Ramos (cell line): ENCODE results near the gene RNF130.
"Not testable (repeated sequence)": the region's sequence is repeated elsewhere in the genome, so short reads cannot be mapped to it uniquely, and the experiment has no call there.

Experiments
- in situ Hi-C: fragments of 300-500 bp; cut with MboI; formaldehyde crosslinking; loops from one replicate; pipeline ENCODE4 v1.14.3; 2022; ENCODE audit warnings: low sequenced_read_pairs; ENCODE audit not compliant: unreplicated experiment

Gene RNF130

GRCh38 chr5:179990525-179990924 is 81.0 kb downstream of the RNF130 start:
- in situ Hi-C loops, result not testable (repeated sequence)

DNA sequence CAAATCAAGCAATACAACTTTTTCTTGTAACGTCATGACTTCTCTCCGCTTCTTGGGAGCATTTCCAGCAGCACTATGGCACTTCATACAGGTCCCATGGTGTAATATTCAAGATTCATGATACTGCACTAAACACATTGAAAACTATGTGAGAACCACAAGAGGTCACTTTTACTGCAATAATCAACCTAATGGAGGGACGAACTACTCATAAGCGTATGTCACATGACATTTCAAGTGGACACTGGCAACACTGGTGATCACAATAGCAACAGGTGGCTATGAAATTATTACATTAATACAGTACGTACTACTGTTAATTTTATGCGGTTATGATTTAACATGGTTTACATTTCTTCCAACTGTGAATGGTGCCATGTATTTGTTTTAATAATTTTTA is 85.2 kb downstream of the RNF130 start:
- in situ Hi-C loops, result no loop called here

- in situ Hi-C loops, result no loop called here
These were observed 89.9 kb downstream of the RNF130 start for GRCh38 chr5:179981636-179982035.

DNA sequence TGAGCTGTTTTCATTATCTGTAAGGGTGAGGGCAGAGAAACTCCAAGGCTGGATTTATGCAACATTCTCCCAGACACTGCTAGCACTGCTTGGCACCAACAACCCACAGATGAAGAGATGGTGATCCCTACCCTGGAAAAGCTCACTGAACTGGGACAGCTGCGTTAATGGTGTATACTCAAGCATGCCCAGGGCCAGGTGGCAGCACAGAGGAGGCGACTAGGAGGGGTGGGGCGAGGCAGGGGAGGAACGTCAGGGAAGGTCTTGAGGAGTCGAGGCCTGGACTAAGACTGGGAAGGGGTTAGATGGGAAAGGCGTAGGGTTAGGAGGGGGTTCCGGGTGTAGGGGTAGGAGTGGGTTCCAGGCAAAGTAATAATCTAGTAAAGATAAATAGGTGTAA is 90.8 kb downstream of the RNF130 start:
- in situ Hi-C loops, result no loop called here

DNA sequence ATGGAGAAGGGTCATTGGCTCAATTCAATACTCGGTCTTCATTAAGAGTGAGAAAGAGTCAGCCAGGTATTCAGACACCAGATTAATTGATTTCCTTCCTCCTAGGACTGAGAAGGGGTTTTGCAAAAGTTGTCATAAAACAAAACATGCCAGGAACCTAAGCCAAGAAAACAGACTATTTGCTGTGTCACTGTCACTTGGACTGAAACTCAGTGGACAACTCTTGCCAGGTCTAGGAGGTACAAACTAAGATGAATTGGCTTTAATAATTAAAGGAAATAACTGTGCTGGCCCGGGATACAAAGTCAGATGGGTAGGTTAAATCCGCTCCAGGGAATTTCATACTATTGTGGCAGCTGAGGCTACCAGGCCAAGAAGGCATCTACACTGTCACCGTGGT is 92.8 kb downstream of the RNF130 start:
- in situ Hi-C loops, result no loop called here

DNA sequence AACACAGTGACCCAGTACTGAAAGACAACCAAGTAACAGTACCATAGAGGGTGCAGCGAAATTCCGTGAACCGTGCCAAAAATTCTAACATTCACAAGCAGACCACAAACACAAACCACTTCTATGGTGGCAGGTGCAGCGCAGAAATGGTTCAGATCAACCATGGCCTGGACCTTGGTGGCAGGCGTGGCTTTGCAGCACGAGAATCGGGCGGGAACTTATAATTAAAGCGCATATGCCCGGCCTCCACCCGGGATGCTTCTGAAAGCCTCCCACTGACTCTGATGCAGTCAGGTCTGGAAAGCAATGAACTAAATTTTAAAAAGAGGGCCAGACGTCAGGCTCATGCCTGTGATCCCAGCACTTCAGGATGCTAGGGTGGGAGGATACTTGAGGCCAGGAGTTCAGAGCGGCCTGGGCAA is 95.8 kb downstream of the RNF130 start:
- in situ Hi-C loops, result no loop called here

DNA sequence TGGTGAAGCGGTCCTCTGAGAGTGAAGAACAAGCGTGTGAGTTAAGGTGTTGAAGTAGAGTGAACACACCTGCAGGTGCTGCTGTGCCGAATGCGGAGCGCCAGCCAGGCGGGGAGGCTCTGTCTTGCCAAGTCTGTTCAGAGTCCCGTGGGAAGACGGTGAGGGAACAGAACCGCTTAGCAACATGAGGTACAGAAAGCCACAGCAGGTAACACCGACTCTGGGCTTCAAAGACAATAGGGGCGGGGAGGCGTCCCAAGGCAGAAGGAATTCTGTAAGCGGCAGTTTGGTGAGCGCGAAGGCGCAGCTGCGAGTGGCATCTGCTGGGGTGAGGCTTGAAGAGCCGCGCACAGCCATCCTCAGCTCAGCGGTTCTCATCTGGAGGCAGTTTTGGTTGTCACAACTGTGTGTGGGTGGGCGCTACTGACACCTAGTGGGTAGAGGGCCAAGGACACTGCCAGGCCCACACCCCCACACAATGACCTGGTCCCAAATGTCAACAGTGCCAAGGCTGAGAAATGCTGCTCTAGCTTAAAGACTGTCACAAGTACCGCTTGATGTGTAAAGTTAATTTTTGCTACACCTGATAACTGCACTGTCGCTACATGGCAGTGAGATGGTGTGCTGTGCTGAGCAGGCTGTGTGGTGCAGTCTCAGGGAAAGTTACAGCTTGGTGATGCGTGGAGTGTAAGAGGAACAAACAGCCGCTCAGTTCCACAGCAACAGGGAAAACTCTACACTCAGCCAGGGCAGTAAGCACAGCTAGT is 96.4 kb downstream of the RNF130 start:
- in situ Hi-C loops, result no loop called here

DNA sequence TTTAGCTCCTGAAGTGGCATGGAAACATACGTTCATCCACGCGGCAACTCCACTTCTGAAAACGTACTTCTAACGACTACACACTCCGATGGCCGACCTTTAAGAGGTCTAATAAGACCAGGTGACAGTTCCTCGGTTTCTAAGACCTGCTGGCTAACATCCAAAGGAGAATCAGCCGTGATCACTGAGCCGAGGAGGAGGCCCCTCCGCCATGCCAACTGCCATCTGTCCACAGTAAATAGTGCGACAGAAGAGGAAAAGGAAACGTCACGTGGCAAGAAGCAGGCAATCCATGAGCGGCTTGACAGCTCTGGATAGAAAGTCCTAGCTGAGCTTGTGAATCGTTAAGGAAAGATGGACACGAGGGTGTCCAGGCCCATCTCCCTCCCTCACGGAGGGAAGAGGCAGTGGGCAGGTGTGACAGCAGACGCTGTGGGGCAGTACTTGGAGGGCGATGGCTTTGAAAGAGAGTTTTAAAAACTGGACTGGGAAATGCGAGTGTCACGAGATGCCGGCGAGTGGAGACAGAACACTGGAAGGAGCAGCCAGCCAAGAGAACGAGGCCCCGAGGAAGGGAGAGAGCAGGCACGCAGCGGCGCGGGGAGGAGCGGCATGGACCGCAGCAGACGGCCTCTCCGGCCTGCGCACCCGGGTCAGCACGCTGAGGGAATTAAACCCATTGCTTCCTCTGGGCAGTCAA is 97.2 kb downstream of the RNF130 start:
- in situ Hi-C loops, result no loop called here

- in situ Hi-C loops, result no loop called here
These were observed 98.2 kb downstream of the RNF130 start for GRCh38 chr5:179973391-179973790.

DNA sequence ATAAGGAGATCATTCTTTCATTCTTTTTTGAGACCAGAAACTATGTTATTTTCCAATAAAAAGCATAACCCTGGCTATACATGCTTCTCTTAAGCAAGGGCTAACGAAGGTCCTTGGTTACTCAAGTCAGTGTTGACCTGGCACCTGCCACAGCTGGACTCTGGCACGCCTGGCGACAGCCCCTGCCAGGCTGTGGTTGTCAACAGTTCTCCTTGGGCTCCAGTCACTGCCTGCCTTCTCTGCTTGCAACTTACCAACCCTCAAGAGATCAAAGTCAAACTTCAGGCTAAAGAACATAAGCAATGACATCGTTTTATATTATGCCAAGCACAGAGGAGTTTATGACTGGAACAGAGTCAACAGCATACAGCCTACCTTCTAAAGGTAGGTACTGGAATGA is 102.4 kb downstream of the RNF130 start:
- in situ Hi-C loops, result no loop called here

GRCh38 chr5:179967489-179967888 is 104.1 kb downstream of the RNF130 start:
- in situ Hi-C loops, result no loop called here

DNA sequence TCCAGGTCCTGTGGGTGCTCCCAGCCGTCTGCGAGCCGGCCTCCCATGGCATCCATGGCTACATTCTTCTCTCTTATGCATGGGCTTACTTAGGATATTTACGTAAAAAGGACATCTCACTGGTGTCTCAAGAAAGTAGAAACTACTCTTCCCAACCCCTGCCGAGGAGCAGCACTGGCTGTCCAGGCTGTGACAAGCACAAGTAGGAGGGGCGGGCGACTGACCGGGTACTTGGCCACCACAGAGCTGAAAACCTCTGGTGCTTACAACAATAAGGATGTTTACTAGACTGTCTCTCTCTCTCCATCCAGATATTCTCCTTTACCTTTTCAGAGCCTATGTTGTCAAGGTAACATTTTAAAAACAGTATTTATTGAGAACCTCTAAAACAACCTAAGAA is 107.5 kb downstream of the RNF130 start:
- in situ Hi-C loops, result no loop called here

- in situ Hi-C loops, result no loop called here
These were observed 108.2 kb downstream of the RNF130 start for GRCh38 chr5:179963375-179963774.

- in situ Hi-C loops, result no loop called here
These were observed 111.2 kb downstream of the RNF130 start for GRCh38 chr5:179960204-179960831.

GRCh38 chr5:179959641-179960040 is 111.9 kb downstream of the RNF130 start:
- in situ Hi-C loops, result no loop called here

- in situ Hi-C loops, result not testable (repeated sequence)
These were observed 112.4 kb downstream of the RNF130 start for GRCh38 chr5:179959118-179959517.

GRCh38 chr5:179955630-179956029 is 115.9 kb downstream of the RNF130 start:
- in situ Hi-C loops, result no loop called here

DNA sequence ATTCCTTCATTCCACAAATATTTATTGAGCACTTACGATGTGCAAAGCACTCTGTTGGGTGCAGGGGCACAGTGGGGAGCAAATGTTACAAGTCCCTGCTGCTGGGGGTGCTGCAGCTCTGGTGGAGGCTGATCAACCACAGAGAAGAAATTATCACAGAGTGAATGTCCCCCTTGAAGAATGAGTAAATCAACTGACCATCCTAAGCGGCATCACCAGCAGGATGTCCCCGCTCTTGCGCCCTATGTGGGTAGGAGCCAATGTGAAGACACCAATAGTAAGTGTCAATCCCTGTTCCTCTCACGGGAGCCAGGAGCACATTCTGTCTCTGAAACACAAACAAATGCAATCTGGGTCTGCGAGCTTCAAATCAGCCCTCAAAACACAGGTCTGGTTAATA is 116.5 kb downstream of the RNF130 start:
- in situ Hi-C loops, result no loop called here

- in situ Hi-C loops, result no loop called here
These were observed 117.1 kb downstream of the RNF130 start for GRCh38 chr5:179954434-179954833.

DNA sequence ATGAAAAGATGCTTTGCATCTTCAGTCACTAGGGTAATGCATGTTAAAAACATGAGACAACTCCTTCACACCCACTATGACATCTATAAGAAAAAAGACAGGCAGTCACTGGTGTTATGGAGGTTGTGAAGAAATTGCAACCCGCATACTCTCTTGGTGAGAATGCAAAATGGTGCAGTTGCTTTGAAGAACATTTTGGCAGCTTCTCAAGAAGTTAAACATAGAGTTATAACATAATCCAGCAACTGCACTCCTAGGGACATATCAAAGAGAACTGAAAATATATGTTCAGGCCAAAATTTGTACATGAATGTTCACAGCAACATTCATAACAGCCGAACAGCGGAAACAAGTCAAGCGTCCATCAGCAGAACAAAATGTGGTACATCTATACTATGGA is 117.6 kb downstream of the RNF130 start:
- in situ Hi-C loops, result no loop called here

DNA sequence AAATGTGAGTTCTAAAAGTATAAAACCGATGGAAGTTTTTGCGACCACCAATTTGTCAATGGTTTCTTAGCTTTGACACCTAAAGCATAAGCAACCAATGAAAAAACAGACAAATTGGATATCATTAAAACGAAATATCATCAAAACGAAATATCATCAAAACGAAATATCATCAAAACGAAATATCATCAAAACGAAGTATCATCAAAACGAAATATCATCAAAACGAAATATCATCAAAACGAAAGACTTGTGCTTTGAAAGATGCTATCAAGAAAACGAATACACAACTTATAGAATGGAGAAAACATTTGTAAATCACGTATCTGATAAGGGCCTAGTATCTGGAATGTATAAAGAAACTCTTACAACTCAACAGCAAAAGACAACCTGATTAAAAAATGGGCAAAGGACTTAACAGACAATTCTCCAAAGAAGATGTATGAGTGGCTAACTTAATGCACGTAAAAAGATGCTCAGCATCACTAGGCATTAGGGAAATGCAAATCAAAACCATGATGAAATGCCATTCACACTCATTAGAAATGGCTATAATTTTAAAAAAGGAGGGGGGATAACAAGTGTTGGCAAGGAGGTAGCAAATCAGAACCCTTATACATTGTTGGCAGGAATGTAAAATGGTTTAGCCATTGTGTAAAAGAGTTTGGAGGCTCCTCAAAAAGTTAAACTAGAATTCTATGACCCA is 134.4 kb downstream of the RNF130 start:
- in situ Hi-C loops, result no loop called here
